T-helper 17 cell (primary cell): ENCODE measurements around the gene GGA2. TPM values are rescaled to one million over a fixed set of nuclear protein-coding genes. Genes with fewer than 3 reads are reported as not detected.
A peak's percentile ranks its signal among the peaks of the same experiment; 100 is the strongest.
"Not testable (repeated sequence)": the region's sequence is repeated elsewhere in the genome, so short reads cannot be mapped to it uniquely, and the experiment has no call there.

Source experiments
- ATAC-seq: fragments of 150-1000 bp; cut with Tn5 transposase; 2 replicates; pipeline ENCODE4 v1.10.0; 2021; ENCODE audit warnings: mild to moderate bottlenecking, moderate library complexity
- DNase-seq, 3 donors: peaks; one replicate each; pipeline versions ENCODE4 v3.0.0 to v3.0.0-alpha.2; 2020 to 2021
- H3K9me3 ChIP-seq: one replicate; pipeline ENCODE4 v1.7.0; 2013; ENCODE audit warnings: low read length, mild to moderate bottlenecking; ENCODE audit not compliant: control insufficient read depth, poor library complexity, severe bottlenecking
- H3K27ac Mint-ChIP-seq: one replicate; pipeline ENCODE4 v1.8.0; 2022; ENCODE audit warnings: mild to moderate bottlenecking, moderate library complexity, mixed read lengths
- H3K27me3 Mint-ChIP-seq: one replicate; pipeline ENCODE4 v1.8.0; 2022; ENCODE audit warnings: mixed read lengths
- H3K36me3 Mint-ChIP-seq: one replicate; pipeline ENCODE4 v1.8.0; 2022; ENCODE audit warnings: low read depth, mixed read lengths
- H3K4me1 Mint-ChIP-seq: one replicate; pipeline ENCODE4 v1.8.0; 2022; ENCODE audit warnings: mild to moderate bottlenecking, mixed read lengths
- H3K4me3 Mint-ChIP-seq: one replicate; pipeline ENCODE4 v1.8.0; 2022; ENCODE audit warnings: mild to moderate bottlenecking, moderate library complexity, mixed read lengths
- total RNA-seq, 4 donors: library from RNA in 2 of 4; stranded (reverse) in 2 of 4; gene quantifications; one replicate each; pipeline ENCODE4 v1.2.3 and lab custom pipeline; 2022 to 2026

GGA2 gene
- total RNA-seq (100 to 1,000 TPM; 116 to 117 TPM), total RNA-seq (lab: John Stamatoyannopoulos, UW) (116 to 120 reads per million in 2 donors)

- DNase-seq: peak; percentile 66 to 72 (median 72)
- Mint-ChIP-seq H3K4me1 (peaks cover 44% of the 10 kb centered on the region), H3K4me3 (peak within 1 kb of the TSS; percentile 95), H3K27me3 (no peaks in the 10 kb centered on the region), H3K36me3 (no peaks in the 10 kb centered on the region), H3K27ac (peak within 1 kb of the TSS; percentile 95)
- no peaks in the 10 kb centered on the region for H3K9me3 ChIP-seq
- ATAC-seq: peak; percentile 89
Observed at GRCh38 chr16:23510164-23510914, at the start of gene GGA2. TSS of gene GGA2 (minus strand) at chr16:23510494. CDS start at chr16:23510411, 83 bp downstream.

GRCh38 chr16:23557779-23558702, 47.7 kb upstream of the GGA2 start:
- DNase-seq: peak in 1 of 3 donors; percentile 14

GRCh38 chr16:23556881-23557778, 46.8 kb upstream of the GGA2 start, which contains the start of the genes EARS2 and UBFD1:
TSS of gene EARS2 (minus strand) at chr16:23557350. CDS start at chr16:23557343, 7 bp downstream.
TSS of gene UBFD1 (plus strand) at chr16:23557727. CDS start at chr16:23557743, 16 bp downstream.
- Mint-ChIP-seq H3K27ac (peak within 1 kb of the TSS; percentile 95), H3K27me3 (no peaks in the 10 kb centered on the region), H3K36me3 (no peaks in the 10 kb centered on the region)

More at GRCh38 chr16:23557779-23558702, 47.7 kb upstream of the GGA2 start:
- H3K9me3 ChIP-seq: no peaks in the 10 kb centered on the region
- peak overlapping the region; percentile 94 for H3K4me3 Mint-ChIP-seq
- no peaks in the 10 kb centered on the region for H3K36me3 Mint-ChIP-seq
- ATAC-seq: peak; percentile 13
- peak overlapping the region; percentile 95 for H3K27ac Mint-ChIP-seq
- H3K4me1 Mint-ChIP-seq: peaks cover 20% of the 10 kb centered on the region
- no peaks in the 10 kb centered on the region for H3K27me3 Mint-ChIP-seq

GRCh38 chr16:23554536-23554935, 44.2 kb upstream of the GGA2 start:
- no peak overlapping the region for H3K4me3 Mint-ChIP-seq
- ATAC-seq (no peak), DNase-seq (no peak)
- peaks cover 3% of the 10 kb centered on the region for H3K36me3 Mint-ChIP-seq
- no peak overlapping the region for H3K27ac Mint-ChIP-seq
- no peaks in the 10 kb centered on the region for H3K27me3 Mint-ChIP-seq
- peaks cover 15% of the 10 kb centered on the region for H3K4me1 Mint-ChIP-seq
- no peaks in the 10 kb centered on the region for H3K9me3 ChIP-seq

More at GRCh38 chr16:23556881-23557778, 46.8 kb upstream of the GGA2 start, which contains the start of the genes EARS2 and UBFD1:
- Mint-ChIP-seq H3K4me3 (peak within 1 kb of the TSS; percentile 94), H3K4me1 (peaks cover 20% of the 10 kb centered on the region)
- no peaks in the 10 kb centered on the region for H3K9me3 ChIP-seq
- peak; percentile 90 for ATAC-seq
- peak; percentile 83 to 87 (median 85) for DNase-seq

- Mint-ChIP-seq H3K4me1 (peaks cover 16% of the 10 kb centered on the region), H3K36me3 (peaks cover 3% of the 10 kb centered on the region), H3K27ac (no peak overlapping the region), H3K4me3 (no peak overlapping the region), H3K27me3 (no peaks in the 10 kb centered on the region)
- DNase-seq (no peak), ATAC-seq (no peak)
- H3K9me3 ChIP-seq: no peaks in the 10 kb centered on the region
Observed at GRCh38 chr16:23552161-23552560, 41.9 kb upstream of the GGA2 start.

GRCh38 chr16:23549938-23550337, 39.6 kb upstream of the GGA2 start:
- H3K4me1 Mint-ChIP-seq: peaks cover 10% of the 10 kb centered on the region
- ATAC-seq: no peak
- H3K27ac Mint-ChIP-seq: no peak overlapping the region

GRCh38 chr16:23544436-23544835, 34.1 kb upstream of the GGA2 start:
- no peak overlapping the region for H3K4me3 Mint-ChIP-seq
- no peak overlapping the region for H3K27ac Mint-ChIP-seq
- H3K36me3 Mint-ChIP-seq: no peaks in the 10 kb centered on the region
- no peaks in the 10 kb centered on the region for H3K9me3 ChIP-seq
- no peak for ATAC-seq
- peaks cover 8% of the 10 kb centered on the region for H3K4me1 Mint-ChIP-seq
- no peaks in the 10 kb centered on the region for H3K27me3 Mint-ChIP-seq
- no peak for DNase-seq

More at GRCh38 chr16:23549938-23550337, 39.6 kb upstream of the GGA2 start:
- Mint-ChIP-seq H3K4me3 (no peak overlapping the region), H3K27me3 (no peaks in the 10 kb centered on the region), H3K36me3 (peaks cover 3% of the 10 kb centered on the region)
- DNase-seq: no peak
- H3K9me3 ChIP-seq: no peaks in the 10 kb centered on the region

GRCh38 chr16:23540817-23541178, 30.5 kb upstream of the GGA2 start:
- not testable (repeated sequence) for H3K36me3 Mint-ChIP-seq, H3K4me3 Mint-ChIP-seq, DNase-seq, H3K27ac Mint-ChIP-seq, H3K4me1 Mint-ChIP-seq, ATAC-seq, H3K27me3 Mint-ChIP-seq, H3K9me3 ChIP-seq

GRCh38 chr16:23539984-23540816, 29.9 kb upstream of the GGA2 start:
- DNase-seq (no peak), ATAC-seq (no peak)
- H3K27me3 Mint-ChIP-seq: no peaks in the 10 kb centered on the region
- no peaks in the 10 kb centered on the region for H3K4me1 Mint-ChIP-seq
- no peaks in the 10 kb centered on the region for H3K9me3 ChIP-seq
- no peak overlapping the region for H3K27ac Mint-ChIP-seq
- no peak overlapping the region for H3K4me3 Mint-ChIP-seq
- no peaks in the 10 kb centered on the region for H3K36me3 Mint-ChIP-seq

- DNase-seq: no peak
- Mint-ChIP-seq H3K4me1 (no peaks in the 10 kb centered on the region), H3K36me3 (no peaks in the 10 kb centered on the region), H3K4me3 (no peak overlapping the region), H3K27ac (no peak overlapping the region), H3K27me3 (no peaks in the 10 kb centered on the region)
- H3K9me3 ChIP-seq: no peaks in the 10 kb centered on the region
- ATAC-seq: no peak
Observed at GRCh38 chr16:23538919-23539278, 28.6 kb upstream of the GGA2 start.

- H3K27ac Mint-ChIP-seq: no peak overlapping the region
- H3K9me3 ChIP-seq: no peaks in the 10 kb centered on the region
- no peaks in the 10 kb centered on the region for H3K27me3 Mint-ChIP-seq
- H3K4me3 Mint-ChIP-seq: no peak overlapping the region
- H3K36me3 Mint-ChIP-seq: no peaks in the 10 kb centered on the region
- DNase-seq (no peak), ATAC-seq (no peak)
- H3K4me1 Mint-ChIP-seq: no peaks in the 10 kb centered on the region
Observed at GRCh38 chr16:23537390-23537789, 27.1 kb upstream of the GGA2 start.

- no peaks in the 10 kb centered on the region for H3K9me3 ChIP-seq
- no peak for ATAC-seq
- Mint-ChIP-seq H3K4me3 (no peak overlapping the region), H3K27ac (no peak overlapping the region), H3K27me3 (no peaks in the 10 kb centered on the region), H3K4me1 (no peaks in the 10 kb centered on the region), H3K36me3 (no peaks in the 10 kb centered on the region)
- no peak for DNase-seq
Observed at GRCh38 chr16:23535901-23536300, 25.6 kb upstream of the GGA2 start.
